ENCODE data around the gene ABR. TPM values are rescaled to one million over a fixed set of nuclear protein-coding genes. Genes with fewer than 3 reads are reported as not detected.
"Not testable (repeated sequence)": the region's sequence is repeated elsewhere in the genome, so short reads cannot be mapped to it uniquely, and the experiment has no call there.

The ABR gene
- total RNA-seq, 1 donor from 2014 or later, result 70.9 TPM

DNA sequence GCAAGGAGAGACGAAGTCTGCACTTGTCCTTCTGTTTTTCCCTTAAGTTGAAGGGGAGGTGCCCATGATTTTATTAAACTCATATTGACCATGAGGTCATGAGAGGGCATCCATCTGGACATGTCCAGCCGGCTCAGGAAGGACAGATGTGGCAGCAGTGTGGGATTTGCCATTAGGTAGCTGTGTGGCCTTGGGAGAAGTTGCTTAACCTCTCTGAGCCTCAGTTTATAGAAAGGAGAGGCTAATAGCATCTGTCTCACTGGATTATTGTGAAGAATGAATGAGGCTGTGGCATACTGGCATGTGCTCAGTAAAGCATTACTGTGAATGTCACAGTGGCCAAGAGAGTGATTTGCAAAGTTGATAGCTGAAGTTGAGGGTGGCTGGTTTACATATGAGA is 181.7 kb downstream of the ABR start:
- peak overlapping the region; percentile 99 for H3K9ac ChIP-seq (ENCODE audit: low read length)
- peak overlapping the region; percentile 2 for H3K27ac ChIP-seq (ENCODE audit: low read depth, low read length)
- TF ChIP-seq, protein P1, sequence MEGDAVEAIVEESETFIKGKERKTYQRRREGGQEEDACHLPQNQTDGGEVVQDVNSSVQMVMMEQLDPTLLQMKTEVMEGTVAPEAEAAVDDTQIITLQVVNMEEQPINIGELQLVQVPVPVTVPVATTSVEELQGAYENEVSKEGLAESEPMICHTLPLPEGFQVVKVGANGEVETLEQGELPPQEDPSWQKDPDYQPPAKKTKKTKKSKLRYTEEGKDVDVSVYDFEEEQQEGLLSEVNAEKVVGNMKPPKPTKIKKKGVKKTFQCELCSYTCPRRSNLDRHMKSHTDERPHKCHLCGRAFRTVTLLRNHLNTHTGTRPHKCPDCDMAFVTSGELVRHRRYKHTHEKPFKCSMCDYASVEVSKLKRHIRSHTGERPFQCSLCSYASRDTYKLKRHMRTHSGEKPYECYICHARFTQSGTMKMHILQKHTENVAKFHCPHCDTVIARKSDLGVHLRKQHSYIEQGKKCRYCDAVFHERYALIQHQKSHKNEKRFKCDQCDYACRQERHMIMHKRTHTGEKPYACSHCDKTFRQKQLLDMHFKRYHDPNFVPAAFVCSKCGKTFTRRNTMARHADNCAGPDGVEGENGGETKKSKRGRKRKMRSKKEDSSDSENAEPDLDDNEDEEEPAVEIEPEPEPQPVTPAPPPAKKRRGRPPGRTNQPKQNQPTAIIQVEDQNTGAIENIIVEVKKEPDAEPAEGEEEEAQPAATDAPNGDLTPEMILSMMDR (IDR thresholded peaks at IDR 0.05; ENCODE audit: insufficient read depth, low read depth, low read length), result no peak
- TF ChIP-seq EZH2 (IDR thresholded peaks at IDR 0.05; ENCODE audit: insufficient read depth, low read length), result no peak
- H3K79me2 ChIP-seq (ENCODE audit: insufficient read depth, low read length), result peaks cover 25% of the 10 kb centered on the region
- H3K4me1 ChIP-seq (ENCODE audit: insufficient read depth, low read length), result peaks cover 39% of the 10 kb centered on the region
- peak overlapping the region; percentile 84 for H3K4me2 ChIP-seq (ENCODE audit: low read length)
- H2AFZ ChIP-seq (ENCODE audit: low read depth, low read length), result no peak overlapping the region
- peaks cover 35% of the 10 kb centered on the region for H3K4me1 Mint-ChIP-seq (ENCODE audit: low read depth, unreplicated experiment)
- peaks cover 15% of the 10 kb centered on the region for H3K36me3 Mint-ChIP-seq (ENCODE audit: low read depth, unreplicated experiment)
- peak overlapping the region; percentile 94 for H3K4me3 Mint-ChIP-seq (ENCODE audit: unreplicated experiment)
- no peak for DNase-seq (ENCODE audit: low read depth)
- no peaks in the 10 kb centered on the region for H3K27me3 ChIP-seq (ENCODE audit: insufficient read depth, low read length)
- H3K4me3 ChIP-seq (ENCODE audit: insufficient read depth, low read depth, low read length), result peak overlapping the region; percentile 99
- H3K27me3 Mint-ChIP-seq (ENCODE audit: low read depth, unreplicated experiment), result no peaks in the 10 kb centered on the region
- H3K9me3 Mint-ChIP-seq (ENCODE audit: unreplicated experiment), result peaks cover 4% of the 10 kb centered on the region
- peaks cover 18% of the 10 kb centered on the region for H3K36me3 ChIP-seq (ENCODE audit: insufficient read depth, low read length)
- H3K27ac Mint-ChIP-seq (ENCODE audit: unreplicated experiment), result no peak overlapping the region
- FAIRE-seq, result no peak
- H4K20me1 ChIP-seq (ENCODE audit: insufficient read depth, low read length), result peaks cover 48% of the 10 kb centered on the region
- H3K9me3 ChIP-seq (ENCODE audit: insufficient read depth, low read depth, low read length), result no peaks in the 10 kb centered on the region

DNA sequence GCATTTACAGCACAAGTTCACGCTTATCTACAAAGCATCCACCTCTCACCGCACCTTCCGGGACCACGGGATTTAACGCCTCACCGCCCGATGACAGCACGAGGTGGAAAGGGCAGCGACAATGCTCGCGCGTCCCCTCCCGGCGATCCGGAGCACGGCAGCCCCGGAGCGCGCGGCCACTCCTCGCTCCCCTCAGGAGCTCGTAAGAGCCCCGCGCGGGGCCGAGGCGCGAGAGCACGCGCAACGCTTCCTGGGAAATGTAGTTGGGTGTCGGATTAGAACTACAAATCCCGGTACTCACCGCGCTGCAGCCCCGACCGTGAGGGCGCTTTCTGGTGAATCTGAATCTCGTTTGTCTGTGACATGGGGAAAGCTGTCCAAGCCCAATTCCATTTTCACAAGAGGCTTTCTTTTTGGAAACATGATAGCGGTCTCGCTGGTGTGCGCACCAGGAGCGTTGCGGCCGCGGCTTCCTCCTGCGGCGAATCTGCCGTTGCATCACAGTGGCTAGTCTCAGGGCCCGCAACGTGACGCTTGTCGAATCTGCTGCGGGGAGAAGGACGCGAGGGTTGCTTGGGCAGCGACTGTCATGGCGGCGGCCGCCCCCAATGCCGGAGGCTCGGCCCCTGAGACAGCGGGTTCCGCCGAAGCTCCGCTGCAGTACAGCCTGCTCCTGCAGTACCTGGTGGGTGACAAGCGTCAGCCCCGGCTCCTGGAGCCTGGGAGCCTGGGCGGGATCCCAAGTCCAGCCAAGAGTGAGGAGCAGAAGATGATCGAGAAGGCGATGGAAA is 183.0 kb downstream of the ABR start, which contains the start of gene TIMM22:
Gene TIMM22, plus strand, starts transcription at position 576 of the 791 bp plus-strand sequence. Its CDS starts 14 bp downstream, at position 590.
- peak within 1 kb of the TSS; percentile 99 for H3K9ac ChIP-seq (ENCODE audit: low read length)
- peaks cover 13% of the 10 kb centered on the region for H3K36me3 ChIP-seq (ENCODE audit: insufficient read depth, low read length)
- DNase-seq (ENCODE audit: low read depth) (peak; percentile 96), FAIRE-seq (no peak)
- H3K4me3 ChIP-seq (ENCODE audit: insufficient read depth, low read depth, low read length), result peak within 1 kb of the TSS; percentile 99
- Mint-ChIP-seq H3K36me3 (ENCODE audit: low read depth, unreplicated experiment) (peaks cover 12% of the 10 kb centered on the region), H3K9me3 (ENCODE audit: unreplicated experiment) (peaks cover 6% of the 10 kb centered on the region), H3K4me3 (ENCODE audit: unreplicated experiment) (peak within 1 kb of the TSS; percentile 94), H3K27me3 (ENCODE audit: low read depth, unreplicated experiment) (no peaks in the 10 kb centered on the region), H3K4me1 (ENCODE audit: low read depth, unreplicated experiment) (peaks cover 27% of the 10 kb centered on the region), H3K27ac (ENCODE audit: unreplicated experiment) (peak within 1 kb of the TSS; percentile 99)
- H3K4me1 ChIP-seq (ENCODE audit: insufficient read depth, low read length), result peaks cover 26% of the 10 kb centered on the region
- H3K4me2 ChIP-seq (ENCODE audit: low read length), result peak within 1 kb of the TSS; percentile 84
- H2AFZ ChIP-seq (ENCODE audit: low read depth, low read length), result peak within 1 kb of the TSS; percentile 94
- peaks cover 36% of the 10 kb centered on the region for H4K20me1 ChIP-seq (ENCODE audit: insufficient read depth, low read length)
- no peaks in the 10 kb centered on the region for H3K27me3 ChIP-seq (ENCODE audit: insufficient read depth, low read length)
- peak within 1 kb of the TSS; percentile 97 for H3K27ac ChIP-seq (ENCODE audit: low read depth, low read length)
- H3K79me2 ChIP-seq (ENCODE audit: insufficient read depth, low read length), result peaks cover 25% of the 10 kb centered on the region
- no peak for TF ChIP-seq EZH2 (IDR thresholded peaks at IDR 0.05; ENCODE audit: insufficient read depth, low read length)
- TF ChIP-seq, protein P1 (IDR thresholded peaks at IDR 0.05; ENCODE audit: insufficient read depth, low read depth, low read length), result peak; percentile 68
- no peaks in the 10 kb centered on the region for H3K9me3 ChIP-seq (ENCODE audit: insufficient read depth, low read depth, low read length)

DNA sequence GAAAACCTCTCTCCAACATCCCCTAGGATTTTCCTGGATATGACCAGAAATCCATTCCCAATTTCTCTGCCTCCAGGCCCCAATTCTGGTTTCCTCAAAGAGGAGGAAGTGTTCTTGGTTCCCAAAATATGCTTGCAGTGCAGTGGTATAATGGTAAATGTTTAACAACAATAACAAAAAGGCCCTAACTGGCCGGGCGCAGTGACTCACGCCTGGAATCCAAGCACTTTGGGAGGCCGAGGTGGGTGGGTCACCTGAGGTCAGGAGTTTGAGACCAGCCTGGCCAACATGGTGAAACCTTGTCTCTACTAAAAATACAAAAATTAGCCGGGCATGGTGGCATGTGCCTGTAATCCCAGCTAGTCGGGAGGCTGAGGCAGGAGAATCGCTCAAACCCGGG is 184.5 kb downstream of the ABR start:
- H3K9me3 ChIP-seq (ENCODE audit: insufficient read depth, low read depth, low read length); H3K27me3 Mint-ChIP-seq (ENCODE audit: low read depth, unreplicated experiment); H3K4me3 ChIP-seq (ENCODE audit: insufficient read depth, low read depth, low read length); H3K27me3 ChIP-seq (ENCODE audit: insufficient read depth, low read length); H2AFZ ChIP-seq (ENCODE audit: low read depth, low read length); H3K27ac Mint-ChIP-seq (ENCODE audit: unreplicated experiment); DNase-seq (ENCODE audit: low read depth); H3K36me3 ChIP-seq (ENCODE audit: insufficient read depth, low read length); FAIRE-seq; H3K4me3 Mint-ChIP-seq (ENCODE audit: unreplicated experiment); H3K27ac ChIP-seq (ENCODE audit: low read depth, low read length); H3K36me3 Mint-ChIP-seq (ENCODE audit: low read depth, unreplicated experiment); H3K9ac ChIP-seq (ENCODE audit: low read length); H3K4me2 ChIP-seq (ENCODE audit: low read length); H3K9me3 Mint-ChIP-seq (ENCODE audit: unreplicated experiment): not testable (repeated sequence)
- H3K4me1 Mint-ChIP-seq (ENCODE audit: low read depth, unreplicated experiment), result peaks cover 14% of the 10 kb centered on the region
- Histone ChIP-seq H4K20me1 (ENCODE audit: insufficient read depth, low read length) (peaks cover 22% of the 10 kb centered on the region), H3K4me1 (ENCODE audit: insufficient read depth, low read length) (peaks cover 12% of the 10 kb centered on the region), H3K79me2 (ENCODE audit: insufficient read depth, low read length) (peaks cover 25% of the 10 kb centered on the region)

Measured in astrocyte (in vitro differentiated cells and primary cell).